GM12892 (cell line): Measurements from ENCODE around the gene TMEM25.

ENCODE experiments used
- POLR2A ChIP-seq: IDR thresholded peaks from 2 replicates; pipeline ENCODE4 v1.6.1; 2011; ENCODE audit warnings: low read depth, low read length, control low read depth
- TAF1 ChIP-seq: IDR thresholded peaks from 2 replicates; pipeline ENCODE4 v1.6.1; 2011; ENCODE audit warnings: low read depth, mild to moderate bottlenecking, control low read depth, low read length, borderline replicate concordance

- TF ChIP-seq POLR2A (no peak), TAF1 (no peak)
Observed at GRCh38 chr11:118536726-118537125, 5.7 kb downstream of the TMEM25 start.
